ENCODE measurements around the gene IL26.

The IL26 gene

DNA sequence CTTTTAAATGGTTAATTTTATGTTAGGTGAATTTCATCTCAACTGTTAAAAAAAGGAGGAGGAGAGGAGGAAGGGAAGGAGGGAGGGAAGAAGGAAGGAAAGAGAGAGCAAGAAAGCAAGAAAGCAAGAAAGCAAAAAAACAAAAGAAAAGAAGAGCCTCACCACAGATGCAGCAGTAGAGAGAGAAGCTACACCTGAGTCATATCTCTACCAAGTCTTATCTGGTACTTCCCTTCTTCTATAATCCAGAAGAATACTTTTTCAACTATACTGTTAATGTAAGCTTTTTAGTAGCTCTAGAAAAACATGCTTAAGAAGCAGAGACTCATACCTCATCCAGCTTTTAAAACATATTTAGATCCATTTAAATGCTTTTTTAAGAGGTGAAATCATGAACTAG lies 5.6 kb upstream of the IL26 start:
- CTCF ChIA-PET = interaction anchor here (0.6 to 2.1 kb wide), 2 partner anchors 8 to 737 kb away, joined by 3 to 6 read pairs; no protein-coding TSS in a partner anchor
- POLR2A ChIA-PET = no interaction called here
- DNase-seq (ENCODE audit: extremely low spot score) = no peak
- TF ChIP-seq FOXM1 (IDR thresholded peaks at IDR 0.05; ENCODE audit: borderline replicate concordance) = no peak
- TF ChIP-seq CTBP1 (IDR thresholded peaks at IDR 0.05; ENCODE audit: borderline replicate concordance) = no peak
- no peak for TF ChIP-seq BHLHE40 (IDR thresholded peaks at IDR 0.05; ENCODE audit: borderline replicate concordance)
- no peak for TF ChIP-seq SUZ12 (IDR thresholded peaks at IDR 0.05)
- TF ChIP-seq HDGF (IDR thresholded peaks at IDR 0.05; ENCODE audit: borderline replicate concordance) = no peak
- TF ChIP-seq LEF1 (IDR thresholded peaks at IDR 0.05; ENCODE audit: borderline replicate concordance) = no peak
- TF ChIP-seq ARNT (IDR thresholded peaks at IDR 0.05) = no peak
- no peak for TF ChIP-seq SP1 (IDR thresholded peaks at IDR 0.05)
- no peak for TF ChIP-seq L3MBTL2 (conservative IDR thresholded peaks at IDR 0.05)

DNA sequence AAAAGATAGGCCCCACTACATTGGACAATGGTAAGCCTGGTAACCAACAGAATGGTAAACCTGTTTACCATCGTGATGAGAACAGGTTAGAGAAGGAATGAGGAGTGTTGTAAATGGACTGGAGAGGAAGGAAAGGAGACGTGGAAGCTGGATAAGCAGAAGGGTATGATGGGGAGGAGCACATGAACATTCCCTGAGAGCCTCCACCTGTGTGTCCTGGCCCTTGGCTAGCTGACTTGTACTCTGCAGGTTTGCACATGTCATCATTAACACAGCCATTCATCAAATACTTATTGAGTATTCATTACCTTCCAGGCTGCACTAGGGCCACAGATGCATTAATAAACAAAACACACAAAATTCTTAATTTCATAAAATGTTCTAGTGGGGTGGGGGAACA lies 4.3 kb upstream of the IL26 start:
- TF ChIP-seq SUZ12 (IDR thresholded peaks at IDR 0.05) = no peak
- no peak for DNase-seq (ENCODE audit: extremely low spot score)
- POLR2A ChIA-PET = no interaction called here
- CTCF ChIA-PET = no interaction called here

DNA sequence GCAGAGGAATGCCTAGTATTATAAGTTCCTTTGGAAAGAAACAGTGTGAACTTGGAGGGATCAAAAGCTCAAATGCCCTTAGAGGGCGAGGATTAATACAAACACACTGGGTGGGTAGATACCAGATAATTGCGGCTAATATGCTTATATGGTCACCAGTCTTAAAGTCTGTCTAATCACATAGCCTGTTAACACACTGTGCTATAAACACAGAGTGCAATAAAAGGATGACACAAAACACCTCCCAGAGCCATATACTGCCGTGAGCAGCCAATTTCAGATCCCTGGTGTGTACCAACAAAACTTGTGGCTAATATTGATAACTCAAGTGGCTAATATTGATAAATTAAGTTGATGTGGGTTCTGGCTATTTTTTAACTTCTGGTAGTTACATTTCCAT lies 1.7 kb upstream of the IL26 start:
- DNase-seq (ENCODE audit: extremely low spot score) = no peak
- TF ChIP-seq FOXA1 (IDR thresholded peaks at IDR 0.05) (no peak), FOXK2 (IDR thresholded peaks at IDR 0.05) (no peak)
- POLR2A ChIA-PET = no interaction called here
- CTCF ChIA-PET = no interaction called here

DNA sequence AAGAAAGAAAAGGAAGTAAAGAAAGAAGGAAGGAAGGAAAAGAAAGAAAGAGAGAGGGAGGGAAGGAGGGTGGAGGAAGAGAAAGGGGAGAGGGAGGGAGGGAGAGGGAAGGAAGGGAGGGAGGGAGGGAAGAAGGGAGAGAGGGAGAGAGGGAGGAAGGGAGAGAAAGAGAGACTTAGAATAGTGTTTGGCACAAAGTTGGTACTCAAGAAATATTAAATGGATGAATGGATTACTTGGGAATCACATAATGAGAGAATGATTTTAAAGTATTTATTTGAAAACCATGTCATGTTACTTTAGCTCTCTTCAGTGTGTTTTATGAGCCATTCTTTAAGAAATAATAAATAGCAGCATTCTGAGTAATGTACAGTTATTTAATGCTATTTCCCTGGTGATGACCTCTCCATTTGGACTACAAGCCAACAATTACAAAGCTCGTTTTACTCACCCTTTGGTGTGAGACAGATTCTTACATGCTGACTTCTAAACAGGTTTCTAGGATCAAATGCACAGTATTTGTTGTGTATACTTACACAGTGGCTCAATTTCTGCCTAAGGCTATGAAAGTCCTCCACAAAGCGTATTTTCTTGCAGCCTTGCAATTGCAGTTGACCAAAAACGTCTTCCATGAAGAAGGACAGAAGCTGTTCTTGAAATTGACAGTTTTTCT lies 861 bp downstream of the IL26 start:
- TF ChIP-seq LEF1 (IDR thresholded peaks at IDR 0.05; ENCODE audit: borderline replicate concordance) (no peak), BHLHE40 (IDR thresholded peaks at IDR 0.05; ENCODE audit: borderline replicate concordance) (no peak), ELF4 (IDR thresholded peaks at IDR 0.05) (no peak), NFRKB (IDR thresholded peaks at IDR 0.05) (no peak), FOXM1 (IDR thresholded peaks at IDR 0.05; ENCODE audit: borderline replicate concordance) (no peak), FOXA1 (IDR thresholded peaks at IDR 0.05) (no peak), SP1 (IDR thresholded peaks at IDR 0.05) (no peak), ZNF384 (IDR thresholded peaks at IDR 0.05) (no peak), L3MBTL2 (conservative IDR thresholded peaks at IDR 0.05) (no peak), ARNT (IDR thresholded peaks at IDR 0.05) (no peak), FOXK2 (IDR thresholded peaks at IDR 0.05) (no peak), SUZ12 (IDR thresholded peaks at IDR 0.05) (no peak), TARDBP (IDR thresholded peaks at IDR 0.05) (no peak), CTBP1 (IDR thresholded peaks at IDR 0.05; ENCODE audit: borderline replicate concordance) (no peak), HDGF (IDR thresholded peaks at IDR 0.05; ENCODE audit: borderline replicate concordance) (no peak)
- TF ChIP-seq, protein P1, sequence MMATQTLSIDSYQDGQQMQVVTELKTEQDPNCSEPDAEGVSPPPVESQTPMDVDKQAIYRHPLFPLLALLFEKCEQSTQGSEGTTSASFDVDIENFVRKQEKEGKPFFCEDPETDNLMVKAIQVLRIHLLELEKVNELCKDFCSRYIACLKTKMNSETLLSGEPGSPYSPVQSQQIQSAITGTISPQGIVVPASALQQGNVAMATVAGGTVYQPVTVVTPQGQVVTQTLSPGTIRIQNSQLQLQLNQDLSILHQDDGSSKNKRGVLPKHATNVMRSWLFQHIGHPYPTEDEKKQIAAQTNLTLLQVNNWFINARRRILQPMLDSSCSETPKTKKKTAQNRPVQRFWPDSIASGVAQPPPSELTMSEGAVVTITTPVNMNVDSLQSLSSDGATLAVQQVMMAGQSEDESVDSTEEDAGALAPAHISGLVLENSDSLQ (IDR thresholded peaks at IDR 0.05) = no peak
- DNase-seq (ENCODE audit: extremely low spot score) = no peak
- CTCF ChIA-PET = interaction anchor here (0.6 to 2.0 kb wide), 4 partner anchors 10 to 130 kb away, joined by 3 to 10 read pairs (median 4); no protein-coding TSS in a partner anchor
- POLR2A ChIA-PET = no interaction called here

DNA sequence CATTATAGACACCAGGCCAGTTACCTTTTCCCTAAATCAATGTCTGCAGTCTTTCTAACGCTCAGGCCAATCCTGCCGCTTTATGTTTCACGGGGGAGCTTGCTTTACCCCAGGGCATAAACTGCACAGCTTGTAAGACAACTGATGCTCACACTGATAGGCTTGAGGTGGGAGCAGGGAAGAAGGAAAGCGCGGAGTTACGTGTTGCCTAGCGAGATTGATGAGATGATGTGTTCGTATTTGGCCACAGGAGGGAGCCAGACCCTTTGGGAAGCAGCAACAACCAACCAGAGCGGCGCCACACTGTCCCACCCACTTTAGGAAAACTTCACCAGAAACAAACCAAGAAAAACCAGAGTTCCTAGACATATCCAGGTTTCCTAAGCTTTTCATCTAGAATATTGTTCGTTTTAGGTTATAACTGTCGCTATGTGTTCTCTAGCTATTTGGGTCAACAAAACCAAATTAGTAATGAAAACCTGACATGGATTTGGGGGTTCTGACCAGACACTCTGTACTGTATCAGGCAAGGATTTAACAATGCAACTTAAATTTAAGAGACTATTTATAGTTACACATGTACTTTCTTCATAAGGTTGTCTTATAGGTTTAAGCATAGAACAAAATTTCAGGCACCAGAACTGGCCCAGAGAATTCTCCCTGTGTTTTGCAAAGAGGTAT lies 2.4 kb downstream of the IL26 start:
- ChIA-PET CTCF (interaction anchor here (0.7 to 2.1 kb wide), 10 partner anchors 9 to 183 kb away, joined by 3 to 14 read pairs (median 4); no protein-coding TSS in a partner anchor), POLR2A (no interaction called here)
- no peak for TF ChIP-seq SUZ12 (IDR thresholded peaks at IDR 0.05)
- TF ChIP-seq ARNT (IDR thresholded peaks at IDR 0.05) = no peak
- no peak for TF ChIP-seq TARDBP (IDR thresholded peaks at IDR 0.05)
- no peak for TF ChIP-seq LEF1 (IDR thresholded peaks at IDR 0.05; ENCODE audit: borderline replicate concordance)
- TF ChIP-seq FOXA1 (IDR thresholded peaks at IDR 0.05) = no peak
- TF ChIP-seq BHLHE40 (IDR thresholded peaks at IDR 0.05; ENCODE audit: borderline replicate concordance) = no peak
- TF ChIP-seq SP1 (IDR thresholded peaks at IDR 0.05) = no peak
- TF ChIP-seq NFRKB (IDR thresholded peaks at IDR 0.05) = no peak
- TF ChIP-seq, protein P1 (IDR thresholded peaks at IDR 0.05) = peak; percentile 58
- peak; percentile 84 for DNase-seq (ENCODE audit: extremely low spot score)

DNA sequence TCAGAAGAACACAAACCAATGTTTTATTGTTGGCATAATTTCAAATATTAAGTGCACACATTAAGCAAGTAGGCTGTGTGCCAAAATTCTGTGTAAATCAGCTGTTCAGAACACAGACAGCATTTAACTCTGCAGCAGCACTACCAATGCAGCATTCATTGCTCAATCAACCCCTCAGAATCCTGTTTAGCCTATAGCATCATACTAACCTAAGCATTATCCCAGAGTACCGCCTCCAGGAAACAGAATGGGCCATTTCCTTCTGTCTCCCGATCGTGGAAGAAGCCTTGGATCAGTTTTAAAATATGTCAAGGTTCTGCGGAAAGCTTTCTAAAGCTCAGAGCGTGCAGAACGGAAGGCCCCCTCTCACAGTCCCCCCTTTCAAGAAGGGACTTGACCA lies 3.3 kb downstream of the IL26 start:
- TF ChIP-seq TARDBP (IDR thresholded peaks at IDR 0.05) (no peak), FOXA1 (IDR thresholded peaks at IDR 0.05) (no peak), BHLHE40 (IDR thresholded peaks at IDR 0.05; ENCODE audit: borderline replicate concordance) (no peak), NFRKB (IDR thresholded peaks at IDR 0.05) (no peak), LEF1 (IDR thresholded peaks at IDR 0.05; ENCODE audit: borderline replicate concordance) (no peak), ZNF384 (IDR thresholded peaks at IDR 0.05) (no peak), ARNT (IDR thresholded peaks at IDR 0.05) (no peak), SP1 (IDR thresholded peaks at IDR 0.05) (no peak), SUZ12 (IDR thresholded peaks at IDR 0.05) (no peak), HDGF (IDR thresholded peaks at IDR 0.05; ENCODE audit: borderline replicate concordance) (no peak), ELF4 (IDR thresholded peaks at IDR 0.05) (no peak), CTBP1 (IDR thresholded peaks at IDR 0.05; ENCODE audit: borderline replicate concordance) (no peak), L3MBTL2 (conservative IDR thresholded peaks at IDR 0.05) (no peak)
- TF ChIP-seq, protein P1 (IDR thresholded peaks at IDR 0.05) = no peak
- CTCF ChIA-PET = interaction anchor here (1.2 to 2.1 kb wide), 6 partner anchors 13 to 182 kb away, joined by 3 to 14 read pairs (median 6); no protein-coding TSS in a partner anchor
- DNase-seq (ENCODE audit: extremely low spot score) = peak; percentile 19
- POLR2A ChIA-PET = no interaction called here

Data from HEK293T (cell line).